ENCODE results near the gene PGBD5.
A peak's percentile ranks its signal among the peaks of the same experiment; 100 is the strongest.

The PGBD5 gene

DNA sequence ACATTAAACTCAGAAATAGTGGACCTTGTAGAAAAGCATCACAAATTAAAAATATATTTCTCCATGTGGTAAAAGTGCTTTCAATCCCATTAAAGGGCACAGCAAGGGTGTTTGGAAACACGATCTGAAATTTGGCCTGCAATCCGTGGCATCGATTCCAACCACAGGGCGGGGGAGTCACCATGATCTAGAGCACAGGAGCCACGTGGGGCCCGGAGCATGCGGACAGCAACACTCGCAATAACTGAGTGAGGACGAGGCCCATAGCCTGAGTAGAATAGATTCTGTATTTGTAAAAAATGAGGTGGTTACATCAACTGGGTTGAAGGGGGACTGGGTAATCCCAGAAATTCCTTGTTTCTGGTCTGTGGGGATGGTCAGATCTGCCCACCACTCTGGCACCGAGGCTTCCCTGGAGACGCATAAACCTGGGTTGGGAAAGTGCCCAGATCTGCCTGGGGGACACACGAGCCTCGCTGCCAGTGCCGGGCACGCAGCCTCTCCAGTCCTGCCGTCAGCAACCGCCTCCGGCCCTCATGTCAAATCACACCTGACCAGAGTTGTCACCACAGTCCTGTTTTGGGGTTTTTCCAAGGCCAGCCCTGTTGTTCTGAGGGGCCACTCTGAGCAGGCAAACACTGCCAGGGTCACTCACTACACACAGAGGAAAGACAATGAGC is 104.3 kb downstream of the PGBD5 start:
- no peak for DNase-seq

DNA sequence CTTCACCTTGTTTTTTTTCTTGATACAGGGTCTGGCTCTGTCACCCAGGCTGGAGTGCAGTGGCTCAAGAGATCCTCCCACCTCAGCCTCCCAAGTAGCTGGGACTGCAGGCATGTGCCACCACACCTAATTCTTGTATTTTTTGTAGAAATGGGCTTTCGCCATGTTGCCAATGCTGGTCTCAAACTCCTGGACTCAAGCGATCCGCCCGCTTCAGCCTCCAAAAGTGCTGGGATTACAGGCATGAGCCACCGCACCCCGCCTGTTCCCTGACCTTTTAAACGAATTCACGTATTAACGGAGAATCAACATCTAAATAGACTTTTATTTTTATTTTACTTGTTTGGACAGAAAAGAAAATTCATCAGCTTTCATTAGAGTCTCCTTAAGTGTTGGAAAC is 104.8 kb downstream of the PGBD5 start:
- DNase-seq, result no peak

DNA sequence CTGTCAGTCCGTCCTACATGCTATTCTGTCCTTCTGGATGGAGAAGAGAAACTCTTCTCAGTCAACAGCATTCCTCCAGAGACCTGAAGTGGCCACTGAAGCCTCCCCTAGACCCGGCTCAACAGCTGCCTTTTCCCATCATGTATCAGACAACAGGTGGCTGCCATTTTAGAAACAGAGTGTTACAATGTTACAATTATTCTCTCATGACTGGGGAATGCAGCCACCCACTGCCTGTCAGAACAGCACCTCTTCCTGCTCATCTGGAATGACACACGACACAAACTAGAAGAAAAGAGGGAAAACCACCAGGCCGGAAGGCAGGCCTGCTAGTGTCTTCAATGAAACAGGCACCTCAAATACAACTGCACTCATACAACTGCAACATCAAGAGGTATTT is 105.3 kb downstream of the PGBD5 start:
- no peak for DNase-seq

DNA sequence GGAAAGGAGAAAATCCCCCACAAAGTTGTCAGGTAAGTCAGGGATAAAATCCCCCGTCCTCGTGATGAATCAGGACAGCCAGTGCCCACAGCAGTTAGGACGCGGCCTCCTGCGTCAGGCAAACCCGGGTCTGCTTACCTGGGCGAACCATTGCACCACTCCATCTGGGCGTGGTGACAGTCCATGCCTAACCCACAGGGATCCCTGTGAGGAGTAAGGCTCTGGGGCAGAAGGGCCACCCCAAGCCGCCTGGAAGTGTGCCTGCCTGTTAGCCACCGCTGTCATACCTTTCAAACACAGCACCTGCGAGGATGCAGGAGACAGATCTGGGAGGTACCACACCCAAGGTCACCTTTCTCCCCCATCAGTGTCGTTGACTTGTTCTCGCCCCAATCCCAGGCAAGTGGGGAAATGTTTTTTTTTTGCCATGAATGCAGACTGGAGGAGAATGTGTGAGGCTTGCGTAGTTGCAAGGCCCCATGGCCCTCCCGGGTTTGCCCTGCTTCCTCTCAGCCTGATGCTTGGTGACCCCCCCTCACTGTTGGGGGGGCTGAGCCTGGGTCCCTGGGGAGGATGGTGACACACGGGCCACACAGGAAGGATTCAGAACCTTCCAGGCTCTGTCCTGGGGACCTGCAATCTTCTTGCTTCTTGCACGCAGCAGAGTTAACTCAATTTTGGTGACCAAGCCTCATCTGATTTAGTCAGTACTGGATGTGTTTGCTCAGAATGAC is 107.0 kb downstream of the PGBD5 start:
- no peak for DNase-seq

DNA sequence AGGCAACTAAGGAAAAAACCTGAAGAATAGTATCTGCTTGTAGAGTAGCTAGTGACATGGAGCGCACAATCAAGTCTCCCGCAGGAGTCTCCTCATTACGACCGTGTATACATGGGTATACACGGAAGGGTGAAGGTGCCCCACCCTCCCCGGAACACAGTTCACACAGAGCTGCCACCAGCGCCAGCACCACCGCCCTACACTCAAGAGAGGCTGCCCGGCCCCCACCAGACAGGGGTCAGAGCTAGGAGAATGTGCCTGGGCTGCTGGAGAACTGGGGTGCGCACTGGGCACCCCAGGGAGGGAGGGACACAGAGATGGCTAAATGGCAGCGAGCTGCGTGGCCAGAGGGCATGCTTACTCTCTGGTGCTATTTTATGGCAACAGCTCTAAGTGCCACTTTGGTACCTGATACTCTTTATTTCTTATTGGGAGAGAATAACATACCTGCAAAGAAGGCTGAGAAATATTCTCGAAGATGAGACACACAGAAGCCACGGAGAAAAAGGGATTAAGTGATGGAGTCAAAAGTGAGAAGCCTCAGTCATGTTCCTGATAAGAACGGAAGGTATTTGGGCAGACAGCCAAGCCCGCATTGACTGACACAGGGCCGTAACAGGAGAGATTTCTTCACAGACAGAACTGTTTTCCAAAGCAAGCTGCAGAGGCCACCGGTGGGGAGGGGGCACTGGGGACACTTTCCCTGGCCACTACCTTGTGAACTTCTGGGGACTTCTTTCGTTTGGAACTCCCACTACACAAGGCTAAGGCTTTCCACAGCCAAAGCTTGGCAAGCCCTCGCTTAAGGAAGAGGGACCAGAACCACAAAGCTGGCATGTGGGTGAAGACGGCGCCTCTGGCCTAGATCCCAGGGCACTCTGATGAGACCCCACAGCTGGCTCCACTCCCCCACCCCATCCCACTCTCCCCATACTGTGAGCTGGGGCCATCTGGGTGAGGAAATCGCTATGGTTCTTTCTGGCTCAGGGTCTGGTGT is 108.0 kb downstream of the PGBD5 start:
- no peak for DNase-seq

DNA sequence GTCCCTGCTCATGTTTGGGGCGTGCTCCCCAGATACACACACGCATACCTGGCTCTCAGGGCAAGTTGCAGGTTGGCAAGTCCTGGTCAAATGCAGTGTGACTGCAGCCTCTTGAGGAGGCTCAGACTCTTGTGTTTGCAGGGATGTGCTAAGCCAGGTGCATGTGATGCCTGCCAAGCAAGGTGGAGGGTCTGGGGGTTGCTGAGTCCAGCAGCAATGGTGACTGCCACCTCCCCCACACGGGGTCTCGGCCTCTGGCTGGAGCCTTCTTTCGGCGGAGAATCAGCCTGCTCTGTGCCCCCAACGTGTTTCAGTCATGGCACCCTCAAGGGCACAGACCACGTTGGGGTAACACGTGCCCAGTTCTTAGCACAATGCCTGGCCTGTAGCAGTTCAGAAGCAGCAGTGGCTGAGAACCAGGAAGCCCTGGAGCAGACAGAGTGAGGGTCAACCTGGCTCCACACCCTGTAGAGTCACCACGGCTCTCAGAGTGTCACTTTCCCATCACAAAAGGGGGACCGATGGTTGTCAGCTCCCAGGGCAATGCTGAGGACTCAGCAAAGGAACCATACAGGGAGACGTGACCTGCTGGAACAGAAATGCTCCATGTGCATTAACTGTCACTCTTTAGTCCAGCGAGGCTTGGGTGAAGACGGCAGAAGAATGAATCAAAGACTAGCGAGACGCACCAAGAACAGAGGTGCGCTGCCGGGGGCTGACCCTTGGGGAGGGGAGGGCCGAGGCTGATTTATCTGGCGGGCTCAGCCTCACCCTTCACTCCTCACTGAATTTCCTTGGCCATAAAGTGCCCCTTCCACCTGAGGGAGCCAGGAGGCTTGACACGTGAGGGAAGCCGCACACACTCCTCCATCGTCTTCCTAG is 109.0 kb downstream of the PGBD5 start:
- no peak for DNase-seq

DNA sequence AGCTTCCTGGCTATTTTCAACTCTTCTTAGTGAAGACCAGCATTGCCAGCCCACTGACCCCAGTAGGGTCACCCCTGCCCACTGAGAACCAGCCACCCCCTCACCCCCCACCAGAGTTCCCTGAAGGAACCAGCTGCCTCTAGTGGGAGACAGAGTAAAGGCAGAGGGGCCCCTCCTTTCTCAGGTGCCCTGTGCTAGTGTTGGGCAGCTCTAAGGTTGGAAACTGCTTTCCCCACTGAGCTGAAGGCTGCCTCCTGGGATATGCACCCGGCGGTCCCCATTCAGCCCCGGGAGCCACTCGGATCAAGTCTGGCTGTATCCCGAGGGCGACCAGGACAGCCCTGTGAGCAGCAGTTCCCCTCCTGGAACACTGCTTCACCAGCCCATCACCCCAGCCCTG is 111.0 kb downstream of the PGBD5 start:
- no peak for DNase-seq

DNA sequence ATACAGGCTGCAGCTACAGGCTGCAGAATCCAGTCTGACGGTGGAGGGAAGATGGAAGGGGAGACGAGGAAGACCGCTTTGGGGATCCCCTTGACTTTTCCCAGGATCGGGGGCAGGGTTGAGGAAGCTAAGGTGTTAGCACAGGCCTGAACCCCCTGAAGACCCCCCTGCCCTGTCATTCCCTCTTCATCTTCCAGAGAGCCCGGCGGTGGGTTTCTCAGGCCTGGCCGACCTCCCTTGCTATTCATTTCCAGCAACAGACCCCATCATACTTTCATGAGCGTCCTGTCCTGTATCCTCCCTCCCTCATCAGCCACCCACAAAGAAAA is 112.0 kb downstream of the PGBD5 start:
- DNase-seq, result no peak

DNA sequence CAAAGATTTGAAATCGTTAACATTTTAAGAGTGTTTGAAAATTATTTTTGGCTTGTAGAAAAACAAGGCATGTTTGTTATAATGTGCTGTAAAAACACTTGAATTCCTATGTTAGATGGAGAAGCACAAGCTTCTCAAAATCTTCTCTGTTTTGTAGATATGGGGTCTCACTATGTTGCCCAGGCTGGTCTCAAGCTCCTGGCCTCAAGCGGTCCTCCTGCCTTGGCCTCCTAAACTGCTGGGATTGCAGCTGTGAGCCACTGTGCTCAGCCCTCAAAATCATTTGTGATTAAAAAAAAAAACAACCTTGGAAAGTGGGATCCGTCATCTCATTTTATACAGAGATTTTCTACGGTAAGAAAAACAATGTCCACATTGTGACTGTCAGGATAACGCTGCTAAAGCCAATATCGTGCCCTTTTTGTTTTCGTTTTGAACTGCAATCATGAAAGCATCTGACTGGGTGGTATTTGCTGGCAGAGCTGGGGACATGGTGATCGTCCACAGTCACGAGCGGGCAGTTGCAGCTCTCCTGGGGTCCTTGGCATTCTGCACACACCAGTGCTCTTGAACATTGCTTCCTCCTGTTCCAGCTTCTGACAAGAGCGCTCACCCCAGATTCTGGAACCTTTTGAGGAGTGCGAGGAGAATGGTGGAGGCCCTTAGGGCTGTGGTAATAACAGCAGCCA is 112.5 kb downstream of the PGBD5 start:
- no peak for DNase-seq

DNA sequence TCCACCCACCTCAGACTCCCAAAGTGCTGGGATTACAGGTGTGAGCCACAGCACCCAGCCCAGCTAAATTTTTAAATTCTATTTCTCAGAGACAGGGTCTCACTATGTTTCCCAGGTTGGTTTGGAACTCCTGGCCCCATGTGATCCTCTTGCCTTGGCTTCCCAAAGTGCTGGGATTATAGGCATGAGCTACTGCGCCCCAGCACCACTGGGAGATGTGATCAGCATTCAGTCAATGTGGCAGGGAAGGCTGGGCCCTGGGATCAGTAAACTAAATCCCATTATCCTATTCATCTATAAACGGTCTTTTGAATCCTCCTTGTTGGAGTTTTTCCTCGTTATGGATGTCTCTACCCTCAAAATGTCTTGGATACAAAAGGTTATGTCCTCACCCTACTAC is 113.5 kb downstream of the PGBD5 start:
- DNase-seq, result no peak

DNA sequence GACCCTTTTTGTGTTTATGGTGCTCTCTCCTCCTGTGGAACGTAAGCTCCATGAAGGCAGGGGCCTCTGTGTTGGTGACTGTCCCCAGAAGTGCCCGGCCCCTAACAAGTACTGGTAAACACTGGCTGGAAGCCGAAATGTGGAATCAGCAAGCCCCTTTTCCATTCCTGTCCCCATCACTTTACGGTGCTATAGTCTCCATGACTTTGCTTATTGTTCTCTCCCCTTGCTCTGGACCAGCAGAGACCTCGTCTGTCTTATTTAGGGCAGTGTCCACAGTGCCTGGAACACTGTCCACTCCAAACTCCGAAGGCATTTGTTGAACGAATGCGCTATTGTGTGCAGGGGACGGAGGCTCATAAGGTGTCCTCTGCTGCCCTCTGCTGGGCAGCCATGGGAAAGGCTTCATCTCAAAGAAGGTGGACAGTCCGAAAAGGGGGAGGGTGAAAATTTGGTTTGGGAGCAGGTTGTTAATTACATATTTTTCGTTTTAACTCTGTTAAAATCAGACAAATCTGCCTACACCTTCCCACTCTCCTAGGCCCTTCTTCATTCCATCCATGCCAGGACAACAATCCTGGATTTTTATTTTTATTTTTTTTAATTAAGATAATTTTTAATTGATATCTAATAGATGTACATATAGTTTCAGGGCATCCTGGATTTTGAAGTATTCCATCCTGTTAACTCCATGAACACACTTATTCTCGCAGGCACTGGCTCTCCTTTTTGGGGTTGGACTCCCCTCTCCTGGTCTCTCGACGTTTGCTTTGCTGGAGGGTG is 115.6 kb downstream of the PGBD5 start:
- peak; percentile 82 to 89 (median 86) for DNase-seq

DNA sequence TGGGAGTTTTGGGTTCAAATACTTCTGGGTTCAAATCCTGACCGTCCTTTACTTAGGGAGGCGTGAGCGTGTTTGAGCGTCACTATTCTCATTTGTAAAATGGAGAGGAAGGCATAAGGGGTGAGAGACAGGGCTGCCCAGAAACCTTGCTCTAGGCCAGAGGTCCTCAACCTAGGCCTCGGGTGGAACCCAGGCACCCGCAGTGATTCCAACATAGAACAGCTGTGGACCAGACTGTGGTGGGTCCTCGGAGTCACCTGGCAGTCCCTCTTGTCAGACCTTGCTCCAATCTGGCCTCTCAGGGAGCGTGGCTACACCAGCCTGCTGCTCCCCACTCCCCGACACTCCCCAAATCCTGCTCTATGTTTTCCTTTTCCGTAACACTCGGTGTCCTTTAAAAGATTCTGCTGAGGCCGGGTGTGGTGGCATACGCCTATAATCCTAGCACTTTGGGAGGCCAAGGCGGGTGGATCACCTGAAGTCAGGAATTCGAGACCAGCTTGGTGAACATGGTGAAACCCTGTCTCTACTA is 116.4 kb downstream of the PGBD5 start:
- no peak for DNase-seq

DNA sequence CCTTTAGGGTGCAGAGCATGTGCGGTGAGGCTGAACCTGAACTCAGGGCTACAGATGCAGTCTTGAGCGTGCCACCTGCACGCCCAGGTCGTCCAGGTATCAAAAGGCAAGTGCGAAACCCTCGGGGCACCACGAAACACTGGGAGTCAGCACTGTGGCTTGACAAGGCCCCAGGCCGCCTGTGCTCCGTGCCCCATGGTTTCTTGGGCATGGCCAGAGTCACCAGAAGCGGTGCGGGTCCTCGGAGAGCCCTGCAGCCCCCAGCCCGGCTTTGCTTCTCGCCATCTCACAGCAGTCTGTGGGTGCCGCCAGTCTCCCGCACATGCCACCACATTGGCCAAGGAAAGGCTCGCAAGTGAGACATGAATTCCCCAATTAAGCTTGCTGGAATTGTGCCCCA is 117.3 kb downstream of the PGBD5 start:
- DNase-seq, result no peak

DNA sequence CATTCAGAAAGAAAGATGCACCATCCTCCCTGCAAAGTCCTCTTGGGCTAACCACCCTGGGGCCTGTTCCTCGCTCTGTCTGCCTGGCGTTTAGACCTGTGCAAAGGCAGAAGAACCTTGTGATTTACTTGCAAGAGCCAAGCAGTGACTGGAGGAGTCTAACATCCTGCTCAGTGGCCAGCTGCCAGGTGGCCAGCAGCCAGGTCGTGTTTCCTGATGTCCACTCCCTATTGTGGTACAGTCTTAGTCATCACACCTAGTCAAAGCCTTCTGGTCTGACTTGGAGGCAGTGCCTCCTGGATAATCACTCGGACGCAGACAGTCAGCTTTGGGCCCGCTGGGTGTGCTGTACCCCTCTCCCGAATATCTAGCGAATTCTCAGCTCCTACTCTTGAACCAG is 118.1 kb downstream of the PGBD5 start:
- DNase-seq, result no peak

DNA sequence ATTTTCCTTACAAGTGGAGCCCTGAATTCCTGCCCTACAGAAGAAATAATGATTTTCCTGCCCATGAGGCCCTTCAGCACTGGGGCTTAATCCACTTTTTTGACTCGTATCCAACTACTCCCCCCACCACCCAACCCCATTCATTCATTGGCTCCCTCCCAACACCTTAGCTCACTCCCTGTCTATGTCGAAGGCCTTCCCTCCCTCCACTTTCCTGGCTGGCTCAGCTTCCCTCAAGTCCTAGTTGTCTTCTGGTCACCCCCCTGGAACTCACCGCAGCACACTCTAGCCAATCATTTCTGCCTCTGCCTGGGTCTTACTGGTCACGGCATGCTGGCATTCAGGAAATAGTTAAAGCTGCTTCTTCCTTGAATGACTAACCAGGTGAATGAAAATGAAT is 118.9 kb downstream of the PGBD5 start:
- no peak for DNase-seq

DNA sequence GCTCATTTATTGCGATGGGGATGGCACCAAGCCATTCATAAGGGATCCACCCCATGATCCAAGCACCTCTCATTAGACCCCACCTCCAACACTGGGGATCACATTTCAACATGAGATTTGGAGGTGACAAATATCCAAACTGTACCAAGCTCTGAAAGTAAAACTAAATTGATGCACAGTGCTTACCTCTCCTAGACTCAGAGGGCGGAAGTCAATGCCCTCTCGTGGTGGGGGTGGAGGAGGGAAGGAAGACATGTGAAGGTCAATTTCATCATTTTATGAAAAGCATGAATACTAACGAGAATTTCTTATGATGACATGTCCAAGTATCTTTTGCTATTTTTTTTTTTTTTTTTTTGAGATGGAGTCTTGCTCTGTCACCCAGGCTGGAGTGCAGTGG is 120.0 kb downstream of the PGBD5 start:
- peak; percentile 17 to 58 (median 52) for DNase-seq

DNA sequence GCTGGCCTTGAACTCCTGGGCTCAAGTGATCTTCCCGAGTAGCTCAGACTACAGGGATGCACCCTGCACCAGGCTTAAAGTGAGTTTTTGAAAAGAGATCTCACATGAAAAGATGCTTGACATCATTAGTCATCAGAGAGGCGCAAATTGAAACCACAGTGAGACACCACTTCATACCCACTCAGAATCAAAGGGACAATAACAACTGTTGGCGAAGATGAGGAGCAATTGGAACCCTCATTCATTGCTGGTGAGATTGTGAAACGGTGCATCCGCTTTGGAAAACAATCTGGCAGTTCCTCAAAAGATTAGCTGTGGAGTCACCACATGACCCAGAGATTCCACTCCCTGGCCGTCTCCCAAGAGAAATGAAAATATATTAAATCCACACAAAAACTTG is 122.3 kb downstream of the PGBD5 start:
- DNase-seq, result peak; percentile 50 to 73 (median 54)

DNA sequence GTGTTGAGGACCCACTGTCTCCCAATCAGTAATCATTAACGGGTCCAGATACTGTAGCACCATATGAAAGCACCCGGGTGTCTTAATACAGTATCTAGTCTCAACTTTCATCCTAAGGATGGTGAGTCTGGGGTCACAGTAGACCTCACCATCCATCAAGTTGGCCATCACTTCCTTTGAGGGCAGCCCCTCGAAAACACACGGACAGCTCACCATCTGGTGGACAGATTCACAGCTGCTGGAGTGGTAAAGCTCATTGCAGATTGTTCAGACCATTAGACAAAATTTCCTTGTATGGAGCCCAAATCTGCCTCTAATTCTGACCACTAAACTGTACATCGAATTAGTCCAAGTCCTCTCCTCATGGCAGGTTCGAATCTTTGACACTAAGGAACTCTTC is 123.1 kb downstream of the PGBD5 start:
- DNase-seq, result no peak

DNA sequence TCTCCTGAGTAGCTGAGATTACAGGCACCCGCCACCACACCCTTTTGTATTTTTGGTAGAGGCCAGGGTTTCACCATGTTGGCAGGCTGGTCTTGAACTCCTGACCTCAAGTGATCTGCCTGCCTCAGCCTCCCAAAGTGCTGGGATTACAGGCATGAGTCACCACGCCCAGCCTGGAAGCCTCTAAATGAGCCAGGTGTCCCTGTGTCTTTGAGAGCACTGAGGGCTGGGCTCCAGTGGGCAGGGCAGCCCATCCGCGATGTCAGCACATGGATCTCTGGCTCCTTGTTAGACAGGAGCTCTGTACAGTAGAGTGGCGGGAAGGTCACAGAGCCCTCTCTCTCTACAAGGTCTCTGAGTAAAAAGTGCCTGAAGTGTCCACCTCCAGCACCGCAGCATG is 124.3 kb downstream of the PGBD5 start:
- no peak for DNase-seq

DNA sequence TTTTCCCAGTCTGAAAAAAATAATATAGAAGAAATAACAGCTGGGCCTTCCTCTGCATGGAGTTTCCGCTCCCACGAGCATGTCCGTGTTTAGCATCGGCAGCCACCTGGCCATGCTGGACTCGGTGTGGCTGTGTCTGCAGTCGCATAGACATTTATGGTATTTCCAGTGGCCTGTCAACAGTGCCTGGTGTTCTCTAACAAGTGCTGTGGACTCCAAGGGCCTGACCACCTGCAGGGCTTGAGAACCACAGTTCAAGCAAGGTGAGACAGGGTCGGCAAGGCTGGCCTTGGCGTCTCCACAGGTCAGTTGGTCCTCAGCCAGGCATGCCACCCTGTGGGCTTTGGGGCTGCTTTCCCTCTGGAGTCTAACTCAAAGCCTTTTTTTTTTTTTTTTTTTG is 124.8 kb downstream of the PGBD5 start:
- no peak for DNase-seq

All from suppressor macrophage (primary cell).